GM23338 (cell line): ENCODE measurements around the gene EMP2. TPM values are rescaled to one million over a fixed set of nuclear protein-coding genes. Genes with fewer than 3 reads are reported as not detected.
"Not testable (repeated sequence)": the region's sequence is repeated elsewhere in the genome, so short reads cannot be mapped to it uniquely, and the experiment has no call there.

Source experiments
- ATAC-seq: fragments of 200-7000 bp; cut with Tn5 transposase; 3 replicates; pipeline ENCODE4 v1.9.1; 2020
- DNase-seq: peaks from one replicate; pipeline ENCODE4 v3.0.0-alpha.2; 2015; ENCODE audit warnings: low spot score
- H2AFZ ChIP-seq: fragments of 200-600 bp; sonication (generic); 2 replicates; pipeline ENCODE4 v1.8.0; 2016; ENCODE audit warnings: antibody characterized with exemption, mild to moderate bottlenecking, moderate library complexity
- H3F3A ChIP-seq: fragments of 200-600 bp; sonication (generic); replicated peaks from 2 replicates; pipeline ENCODE4 v1.8.0; 2017; ENCODE audit warnings: antibody characterized with exemption, mixed run types, low read depth
- H3K27ac ChIP-seq: fragments of 200-600 bp; sonication (generic); 2 replicates; pipeline ENCODE4 v1.6.1; 2016; ENCODE audit warnings: low read depth
- H3K27me3 ChIP-seq: fragments of 200-600 bp; sonication (generic); 2 replicates; pipeline ENCODE4 v1.8.0; 2016; ENCODE audit warnings: mild to moderate bottlenecking, mixed run types, moderate library complexity; ENCODE audit not compliant: insufficient read depth
- H3K36me3 ChIP-seq: fragments of 200-600 bp; sonication (generic); 2 replicates; pipeline ENCODE4 v1.8.0; 2016; ENCODE audit warnings: mild to moderate bottlenecking; ENCODE audit not compliant: insufficient read depth
- H3K4me1 ChIP-seq: fragments of 200-600 bp; sonication (generic); 2 replicates; pipeline ENCODE4 v1.8.0; 2016; ENCODE audit warnings: mild to moderate bottlenecking, moderate library complexity; ENCODE audit not compliant: insufficient read depth
- H3K4me2 ChIP-seq: fragments of 200-600 bp; sonication (generic); 2 replicates; pipeline ENCODE4 v1.7.1; 2017; ENCODE audit warnings: mixed run types
- H3K4me3 ChIP-seq: fragments of 200-600 bp; sonication (generic); 2 replicates; pipeline ENCODE4 v1.6.1; 2016; ENCODE audit warnings: mixed run types
- H3K79me2 ChIP-seq: fragments of 200-600 bp; sonication (generic); replicated peaks from 2 replicates; pipeline ENCODE4 v1.8.0; 2017; ENCODE audit warnings: mild to moderate bottlenecking; ENCODE audit not compliant: insufficient read depth
- H3K9me2 ChIP-seq: fragments of 200-600 bp; sonication (generic); 2 replicates; pipeline ENCODE4 v1.8.0; 2017; ENCODE audit not compliant: insufficient read depth
- H4K20me1 ChIP-seq: fragments of 200-600 bp; sonication (generic); replicated peaks from 2 replicates; pipeline ENCODE4 v1.8.0; 2017; ENCODE audit warnings: mild to moderate bottlenecking; ENCODE audit not compliant: insufficient read depth
- H3K27ac Mint-ChIP-seq: 2 replicates; pipeline ENCODE4 v1.8.0; 2020; ENCODE audit warnings: inconsistent platforms, mild to moderate bottlenecking, moderate library complexity, mixed read lengths
- H3K27me3 Mint-ChIP-seq: 3 replicates; pipeline ENCODE4 v1.8.0; 2022; ENCODE audit warnings: low read depth, mild to moderate bottlenecking, moderate library complexity, mixed read lengths, inconsistent platforms; ENCODE audit not compliant: insufficient read depth, poor library complexity
- H3K36me3 Mint-ChIP-seq: 3 replicates; pipeline ENCODE4 v1.8.0; 2021; ENCODE audit warnings: low read depth, mild to moderate bottlenecking, inconsistent platforms, moderate library complexity, mixed read lengths
- H3K4me1 Mint-ChIP-seq: 3 replicates; pipeline ENCODE4 v1.8.0; 2020; ENCODE audit warnings: mild to moderate bottlenecking, inconsistent platforms, mixed read lengths
- H3K4me3 Mint-ChIP-seq: 3 replicates; pipeline ENCODE4 v1.8.0; 2021; ENCODE audit warnings: moderate library complexity, mild to moderate bottlenecking, inconsistent platforms, mixed read lengths
- H3K9me3 Mint-ChIP-seq: 3 replicates; pipeline ENCODE4 v1.8.0; 2020; ENCODE audit warnings: moderate library complexity, mild to moderate bottlenecking, inconsistent platforms, mixed read lengths
- CREB1 ChIP-seq: fragments of 250-450 bp; sonication (Bioruptor Pico); IDR thresholded peaks from 2 replicates; pipeline ENCODE4 v1.5.0; 2020; ENCODE audit warnings: low read depth, mild to moderate bottlenecking, moderate library complexity
- CTCF ChIP-seq, 2 experiments: fragments of 200-600 bp in 1 of 2; sonication (generic) in 1 of 2; conservative IDR thresholded peaks; 2 replicates each; pipeline versions ENCODE4 v1.5.1 to v1.6.1; 2016 to 2017; ENCODE audit warnings: antibody characterized with exemption in 2 of 2, low read depth in 2 of 2, mild to moderate bottlenecking in 2 of 2, moderate library complexity in 1 of 2
- ETS1 ChIP-seq: IDR thresholded peaks from 2 replicates; pipeline ENCODE4 v1.6.1; 2016; ENCODE audit warnings: antibody characterized with exemption
- EZH2 ChIP-seq: fragments of 200-600 bp; sonication (generic); IDR thresholded peaks from one replicate; pipeline ENCODE4 v1.8.0; 2017; ENCODE audit warnings: antibody characterized with exemption, mild to moderate bottlenecking, low read depth; ENCODE audit not compliant: unreplicated experiment
- polyA plus RNA-seq: library from polyadenylated mRNA; unstranded; fragments of >200 nt; fragmentation: Nextera tagmentation; extraction: Ambion mirVana; gene quantifications from 2 replicates; pipeline ENCODE4 v1.2.1, GENCODE V29; 2016
- total RNA-seq: library from RNA; depleted of rRNA; stranded (reverse); fragments of >200 nt; shearing (Covaris generic); gene quantifications from 2 replicates; pipeline ENCODE4 v1.2.3, GENCODE V29; 2014

EMP2 gene
- total and polyA plus RNA-seq, 2 experiments from 2014 or later, result 7.3 to 40.1 TPM

- TF ChIP-seq CREB1 (CRISPR knock-in tag), result no peak
- no peak for TF ChIP-seq EZH2
- no peak for TF ChIP-seq CTCF (conservative IDR thresholded peaks at IDR 0.05; ENCODE audit: low read depth in 2 of 2)
Measured at GRCh38 chr16:10622036-10622921, 41.9 kb upstream of the EMP2 start (continued).

GRCh38 chr16:10621216-10621949 is 41.0 kb upstream of the EMP2 start:
- not testable (repeated sequence) for H3K27ac Mint-ChIP-seq, H3K27ac ChIP-seq
- peaks cover 27% of the 10 kb centered on the region for H3K4me1 Mint-ChIP-seq

GRCh38 chr16:10620120-10620519 is 39.7 kb upstream of the EMP2 start:
- DNase-seq (no peak), ATAC-seq (no peak)
- Histone ChIP-seq H2AFZ (peak overlapping the region; percentile 96), H3K36me3 (no peaks in the 10 kb centered on the region), H3F3A (no peaks in the 10 kb centered on the region), H3K9me2 (no peaks in the 10 kb centered on the region), H3K79me2 (no peaks in the 10 kb centered on the region), H3K27me3 (peaks cover 6% of the 10 kb centered on the region; the same call in 1 of the 2 replicates), H3K27ac (no peak overlapping the region), H3K4me1 (peaks cover 34% of the 10 kb centered on the region), H4K20me1 (no peaks in the 10 kb centered on the region), H3K4me3 (peak overlapping the region; percentile 66; the same call in 1 of the 2 replicates), H3K4me2 (peak overlapping the region; percentile 94; the same call in 1 of the 2 replicates)
- no peak for TF ChIP-seq ETS1
- Mint-ChIP-seq H3K9me3 (no peaks in the 10 kb centered on the region; the same call in 2 of the 3 replicates), H3K36me3 (no peaks in the 10 kb centered on the region), H3K4me1 (peaks cover 30% of the 10 kb centered on the region), H3K27ac (no peak overlapping the region), H3K27me3 (peaks cover 13% of the 10 kb centered on the region), H3K4me3 (peak overlapping the region; percentile 70; the same call in 1 of the 3 replicates)

More at GRCh38 chr16:10621216-10621949, 41.0 kb upstream of the EMP2 start:
- not testable (repeated sequence) for H2AFZ ChIP-seq, H3K79me2 ChIP-seq, H4K20me1 ChIP-seq, H3K36me3 Mint-ChIP-seq, H3K27me3 ChIP-seq, H3F3A ChIP-seq, H3K36me3 ChIP-seq, H3K9me2 ChIP-seq, H3K4me3 ChIP-seq, H3K4me3 Mint-ChIP-seq, ATAC-seq, DNase-seq, H3K9me3 Mint-ChIP-seq, H3K4me2 ChIP-seq
- peaks cover 34% of the 10 kb centered on the region for H3K4me1 ChIP-seq
- peaks cover 13% of the 10 kb centered on the region for H3K27me3 Mint-ChIP-seq
